ENCODE data around the gene P3H4. TPM values are rescaled to one million over a fixed set of nuclear protein-coding genes. Genes with fewer than 3 reads are reported as not detected.

Gene P3H4
- total RNA-seq, 1 experiment from 2014 or later, result 58.9 TPM

GRCh38 chr17:41822216-41823140 lies 10.7 kb upstream of the P3H4 start:
- Histone ChIP-seq H3K27ac (ENCODE audit: low read length) (no peak overlapping the region; the same call in 1 of the 2 replicates), H3K9me3 (ENCODE audit: control insufficient read depth, insufficient read depth, low read depth, low read length) (no peaks in the 10 kb centered on the region), H3K4me3 (ENCODE audit: low read depth in 2 of 2, low read length in 2 of 2) (no peak overlapping the region), H3K4me1 (ENCODE audit: control insufficient read depth, insufficient read depth, low read length) (no peaks in the 10 kb centered on the region; the same call in 1 of the 2 replicates), H3K36me3 (ENCODE audit: control insufficient read depth, insufficient read depth, low read length) (peaks cover 2% of the 10 kb centered on the region; the same call in 1 of the 2 replicates), H3K27me3 (ENCODE audit: control insufficient read depth, insufficient read depth, low read length) (no peaks in the 10 kb centered on the region)
- ATAC-seq, result peak; percentile 4
- in situ Hi-C loops (cut with HindIII; ENCODE audit: low pct_unique_long_range_greater_than_20kb, low sequenced_read_pairs), result no loop called here
- intact Hi-C loops (cut with micrococcal nuclease; ENCODE audit: unreplicated experiment), result no loop called here
- ChIA-PET POLR2A (interaction anchor here (0.5 to 0.6 kb wide), 2 partner anchors 62 to 77 kb away, joined by 3 to 4 read pairs; no protein-coding TSS in a partner anchor), CTCF (no interaction called here)
- TSS peak; percentile 89 for BruUV-seq (replicated peaks)
- TF ChIP-seq POLR2AphosphoS5 (IDR thresholded peaks at IDR 0.05; ENCODE audit: low read depth, low read length) (peak; percentile 50), SIN3A (IDR thresholded peaks at IDR 0.05; ENCODE audit: borderline replicate concordance, insufficient read depth, low read depth, low read length) (no peak), CTCF (IDR thresholded peaks at IDR 0.05) (no peak), TCF7L2 (IDR thresholded peaks at IDR 0.05; ENCODE audit: low read depth, low read length) (no peak), REST (IDR thresholded peaks at IDR 0.05; ENCODE audit: insufficient read depth in 1 of 2, low read depth in 2 of 2, low read length in 1 of 2) (no peak)
- DNase-seq (ENCODE audit: low read depth, low spot score), result no peak

GRCh38 chr17:41821776-41822175 lies 10.0 kb upstream of the P3H4 start:
- CTCF ChIA-PET, result no interaction called here
- ATAC-seq, result peak; percentile 6
- POLR2A ChIA-PET, result interaction anchor here (0.5 kb wide), 1 partner anchor 76 kb away, joined by 4 read pairs; no protein-coding TSS in a partner anchor

More at GRCh38 chr17:41821776-41822175, 10.0 kb upstream of the P3H4 start:
- intact Hi-C loops (cut with micrococcal nuclease; ENCODE audit: unreplicated experiment) (no loop called here), in situ Hi-C loops (cut with HindIII; ENCODE audit: low pct_unique_long_range_greater_than_20kb, low sequenced_read_pairs) (no loop called here)
- Histone ChIP-seq H3K9me3 (ENCODE audit: control insufficient read depth, insufficient read depth, low read depth, low read length) (no peaks in the 10 kb centered on the region), H3K36me3 (ENCODE audit: control insufficient read depth, insufficient read depth, low read length) (peaks cover 2% of the 10 kb centered on the region; the same call in 1 of the 2 replicates), H3K4me1 (ENCODE audit: control insufficient read depth, insufficient read depth, low read length) (no peaks in the 10 kb centered on the region; the same call in 1 of the 2 replicates), H3K4me3 (ENCODE audit: low read depth in 2 of 2, low read length in 2 of 2) (no peak overlapping the region), H3K27me3 (ENCODE audit: control insufficient read depth, insufficient read depth, low read length) (no peaks in the 10 kb centered on the region), H3K27ac (ENCODE audit: low read length) (no peak overlapping the region; the same call in 1 of the 2 replicates)
- no peak for DNase-seq (ENCODE audit: low read depth, low spot score)
- BruUV-seq (replicated peaks), result no TSS peak
- TF ChIP-seq TCF7L2 (IDR thresholded peaks at IDR 0.05; ENCODE audit: low read depth, low read length), result no peak
- peak; percentile 16; the same call in 1 of the 2 replicates for TF ChIP-seq POLR2AphosphoS5 (IDR thresholded peaks at IDR 0.05; ENCODE audit: low read depth, low read length)
